Right lobe of liver (tissue), 6 donors: ENCODE measurements around the gene SLC13A4. TPM values are rescaled to one million over a fixed set of nuclear protein-coding genes. Genes with fewer than 3 reads are reported as not detected.

Experiments
- ATAC-seq, 4 donors: fragments of 200-7000 bp; cut with Tn5 transposase; one replicate each; pipeline ENCODE4 v1.9.1; 2020; ENCODE audit warnings: mild to moderate bottlenecking in 4 of 4, moderate library complexity in 4 of 4
- DNase-seq, 3 donors: peaks; one replicate each; pipeline ENCODE4 v3.0.0-alpha.2; 2020
- H3K27ac ChIP-seq, 3 donors: fragments of 200-600 bp; one replicate each; pipeline ENCODE4 v1.8.0; 2022
- H3K27me3 ChIP-seq, 2 donors: fragments of 200-600 bp; one replicate each; pipeline ENCODE4 v1.8.0; 2022
- H3K36me3 ChIP-seq, 4 donors: fragments of 200-600 bp; sonication (generic) in 1 of 4; one replicate each; pipeline versions ENCODE4 v1.5.1 to v1.8.0; 2017 to 2022; ENCODE audit warnings: control low read depth in 1 of 4
- H3K4me1 ChIP-seq, 4 donors: fragments of 200-600 bp; sonication (generic) in 1 of 4; one replicate each; pipeline versions ENCODE4 v1.5.1 to v1.8.0; 2017 to 2022; ENCODE audit warnings: control low read depth in 1 of 4
- H3K4me3 ChIP-seq, 3 donors: fragments of 200-600 bp; one replicate each; pipeline ENCODE4 v1.8.0; 2022
- H3K9me3 ChIP-seq, 4 donors: fragments of 200-600 bp; sonication (generic) in 1 of 4; one replicate each; pipeline versions ENCODE4 v1.5.1 to v1.8.0; 2017 to 2022; ENCODE audit warnings: control low read depth in 1 of 4
- CTCF ChIP-seq, 4 donors: fragments of 200-600 bp in 3 of 4; fragments of 450-650 bp in 1 of 4; IDR thresholded peaks; one replicate each; pipeline versions ENCODE4 v1.5.1 to v1.8.0; 2016 to 2022; ENCODE audit warnings: antibody characterized with exemption in 4 of 4, mild to moderate bottlenecking in 2 of 4
- POLR2A ChIP-seq: fragments of 450-650 bp; IDR thresholded peaks from one replicate; pipeline ENCODE4 v1.6.1; 2017; ENCODE audit warnings: antibody characterized with exemption, mild to moderate bottlenecking
- WGBS: methylation state at CpG from one replicate; pipeline ENCODE4 v1.1.6; 2018; ENCODE audit warnings: low coverage, low lambda C conversion rate; ENCODE audit not compliant: insufficient coverage; ENCODE audit errors: missing lambda C conversion rate; 5-methylcytosine and 5-hydroxymethylcytosine counted together
- intact Hi-C, 2 donors: fragments of 100-400 bp; cut with DNase I; formaldehyde crosslinking; loops; one replicate each; pipeline versions ENCODE4 v1.11.2 to v1.14.1; 2022
- total RNA-seq, 6 experiments: library from RNA; depleted of rRNA in 2 of 6; stranded (reverse); fragments of >200 nt in 2 of 6; fragmentation: NEBNext Ultra II Directional in 3 of 6; extraction: Animal tissue kit (Norgen Biotek cat#: 25700) in 3 of 6; gene quantifications; one replicate each; pipeline versions ENCODE4 v1.1.0 to v1.2.4, GENCODE V29; 2016 to 2023
- donor health status: DM: no; HTN: yes; CAD: no.
- donor health status: DM: no; HTN: no; CAD: no.
- donor health status: DM: no; HTN: no; CAD: no.
- donor health status: DM: no; HTN: yes; CAD: no.
- donor health status: DM: no; HTN: yes; CAD: no.

Gene SLC13A4
- total RNA-seq, 6 experiments from 2014 or later = 0.09 to 0.25 (median 0.18) TPM; not detected in 2

- no peak for DNase-seq
- Histone ChIP-seq H3K9me3 (no peaks in the 10 kb centered on the region), H3K36me3 (no peaks in the 10 kb centered on the region), H3K4me1 (no peaks in the 10 kb centered on the region), H3K27me3 (no peaks in the 10 kb centered on the region), H3K27ac (no peak overlapping the region), H3K4me3 (no peak overlapping the region)
- intact Hi-C loops = no loop called here
- TF ChIP-seq CTCF (IDR thresholded peaks at IDR 0.05) (no peak), POLR2A (no peak)
- 70% methylated on average over 7 of the region's 7 CpGs for WGBS
- ATAC-seq = no peak
Measured at GRCh38 chr7:135706858-135707569, 21.0 kb downstream of the SLC13A4 start.

DNA sequence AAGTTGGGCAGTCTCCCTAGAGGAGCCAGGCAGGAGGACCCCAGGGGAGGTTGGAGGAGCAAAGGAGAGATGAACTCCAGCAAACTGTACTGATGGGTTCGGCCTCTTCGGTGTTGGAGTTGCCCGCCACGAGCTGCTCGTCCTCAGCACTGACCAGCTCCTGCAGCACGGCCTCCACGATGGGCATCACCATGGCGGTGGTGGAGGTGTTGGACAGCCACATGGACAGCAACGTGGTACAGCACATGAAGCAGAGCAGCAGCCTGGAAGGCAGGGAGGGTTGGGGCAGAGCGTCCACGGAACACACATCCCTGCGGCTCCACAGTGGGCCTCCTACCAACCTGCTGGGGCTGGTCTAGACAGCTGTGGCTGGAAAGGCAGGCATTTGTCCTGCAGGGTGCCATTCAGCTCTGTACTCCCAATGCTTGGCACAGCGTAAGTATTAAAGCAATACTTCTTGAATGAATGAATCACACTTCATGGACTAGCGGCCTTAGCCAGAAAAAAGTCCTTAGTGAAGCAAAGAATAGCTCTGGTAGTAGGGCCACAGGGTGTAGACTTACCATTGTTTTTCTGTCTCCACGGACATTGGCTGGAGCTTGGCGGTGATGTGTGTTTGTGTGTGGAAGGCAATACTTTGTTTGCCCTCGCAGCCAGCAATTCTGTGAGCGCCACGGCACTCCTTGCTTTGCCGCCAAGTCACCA, 21.8 kb downstream of the SLC13A4 start:
- 61% methylated on average over 3 of the region's 20 CpGs for WGBS
- ATAC-seq = no peak
- no peaks in the 10 kb centered on the region for H3K27me3 ChIP-seq
- no peaks in the 10 kb centered on the region for H3K36me3 ChIP-seq
- H3K9me3 ChIP-seq = no peaks in the 10 kb centered on the region
- no peak for TF ChIP-seq POLR2A
- no peak for TF ChIP-seq CTCF (IDR thresholded peaks at IDR 0.05)
- no peaks in the 10 kb centered on the region for H3K4me1 ChIP-seq
- DNase-seq = no peak
- H3K27ac ChIP-seq = no peak overlapping the region
- intact Hi-C loops = no loop called here
- H3K4me3 ChIP-seq = no peak overlapping the region

DNA sequence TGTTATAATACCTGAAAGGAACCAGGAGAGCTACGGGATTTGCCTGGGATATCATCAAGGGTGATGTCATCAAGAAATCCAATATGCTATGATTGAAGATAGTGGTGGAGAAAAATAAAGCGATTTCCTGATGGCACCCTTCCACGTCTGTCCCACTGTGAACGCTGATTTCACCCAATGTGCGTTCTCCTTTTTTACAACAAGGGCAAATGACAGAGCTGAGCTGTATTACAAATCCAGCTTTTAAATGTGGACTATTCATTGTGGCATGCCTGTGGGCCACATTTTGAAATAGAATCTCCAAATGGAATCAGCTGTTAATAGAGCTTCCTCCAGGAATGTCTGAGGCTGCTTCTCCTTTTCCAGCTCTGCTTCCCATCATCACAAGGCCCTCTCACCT, 23.3 kb downstream of the SLC13A4 start:
- DNase-seq (no peak), ATAC-seq (no peak)
- intact Hi-C loops = no loop called here
- H3K27me3 ChIP-seq = no peaks in the 10 kb centered on the region
- TF ChIP-seq CTCF (IDR thresholded peaks at IDR 0.05) (no peak), POLR2A (no peak)
- H3K4me1 ChIP-seq = no peaks in the 10 kb centered on the region
- H3K36me3 ChIP-seq = no peaks in the 10 kb centered on the region
- H3K4me3 ChIP-seq = no peak overlapping the region
- WGBS = 75% methylated on average over 5 of the region's 5 CpGs
- no peaks in the 10 kb centered on the region for H3K9me3 ChIP-seq
- H3K27ac ChIP-seq = no peak overlapping the region

GRCh38 chr7:135704074-135704473, 23.9 kb downstream of the SLC13A4 start:
- no peaks in the 10 kb centered on the region for H3K9me3 ChIP-seq
- no peak overlapping the region for H3K27ac ChIP-seq
- intact Hi-C loops = no loop called here
- no CpG with 5 or more reads among the region's 2 CpGs for WGBS
- no peak overlapping the region for H3K4me3 ChIP-seq
- no peaks in the 10 kb centered on the region for H3K27me3 ChIP-seq
- TF ChIP-seq POLR2A = no peak
- TF ChIP-seq CTCF (IDR thresholded peaks at IDR 0.05) = no peak
- ATAC-seq = no peak
- DNase-seq = no peak
- H3K36me3 ChIP-seq = no peaks in the 10 kb centered on the region
- H3K4me1 ChIP-seq = no peaks in the 10 kb centered on the region
